HepG2 (cell line): Measurements from ENCODE around the gene BLOC1S4. TPM values are rescaled to one million over a fixed set of nuclear protein-coding genes. Genes with fewer than 3 reads are reported as not detected.
A peak's percentile ranks its signal among the peaks of the same experiment; 100 is the strongest.

Experiments used
- BHLHE40 ChIP-seq: IDR thresholded peaks from 2 replicates; pipeline ENCODE4 v1.6.1; 2011; ENCODE audit warnings: low read length, improper control_type of control experiment
- CBFB ChIP-seq: sonication (generic); formaldehyde crosslinking; IDR thresholded peaks from 2 replicates; pipeline ENCODE4 v1.4.0; 2020; ENCODE audit warnings: missing genetic modification reagents
- FIP1L1 ChIP-seq: fragments of 200-400 bp; formaldehyde crosslinking; IDR thresholded peaks from 2 replicates; pipeline ENCODE4 v1.6.1; 2018; ENCODE audit warnings: low read depth, mild to moderate bottlenecking, low read length, moderate library complexity, borderline replicate concordance; ENCODE audit not compliant: insufficient read depth
- HOXA7 ChIP-seq: sonication (generic); formaldehyde crosslinking; IDR thresholded peaks from 2 replicates; pipeline ENCODE4 v1.8.1; 2022; ENCODE audit warnings: mild to moderate bottlenecking, missing genetic modification reagents, moderate library complexity
- KAT7 ChIP-seq: IDR thresholded peaks from 2 replicates; pipeline ENCODE4 v1.6.1; 2018; ENCODE audit warnings: borderline replicate concordance, missing compliant biosample characterization
- KDM3A ChIP-seq: IDR thresholded peaks from 2 replicates; pipeline ENCODE4 v1.6.1; 2018; ENCODE audit warnings: low read depth, missing compliant biosample characterization
- LCORL ChIP-seq, 2 experiments: fragments of 450-650 bp in 1 of 2; sonication (generic) in 1 of 2; formaldehyde crosslinking in 1 of 2; IDR thresholded peaks; 2 replicates each; pipeline versions ENCODE4 v1.5.0 to v1.6.1; 2017 to 2020; ENCODE audit warnings: antibody characterized with exemption in 1 of 2, missing genetic modification reagents in 1 of 2
- LRRFIP1 ChIP-seq: sonication (generic); formaldehyde crosslinking; conservative IDR thresholded peaks from 2 replicates; pipeline ENCODE4 v1.4.0; 2020; ENCODE audit warnings: missing genetic modification reagents
- MEF2D ChIP-seq: sonication (generic); formaldehyde crosslinking; IDR thresholded peaks from 2 replicates; pipeline ENCODE4 v1.5.1; 2020; ENCODE audit warnings: mild to moderate bottlenecking, missing genetic modification reagents
- NFAT5 ChIP-seq: sonication (generic); formaldehyde crosslinking; IDR thresholded peaks from 2 replicates; pipeline ENCODE4 v1.4.0; 2020; ENCODE audit warnings: missing genetic modification reagents
- PLRG1 ChIP-seq: fragments of 450-650 bp; conservative IDR thresholded peaks from 2 replicates; pipeline ENCODE4 v1.6.1; 2016
- RBM22 ChIP-seq: fragments of 200-400 bp; formaldehyde crosslinking; optimal IDR thresholded peaks from 2 replicates; pipeline ENCODE3; 2017; ENCODE audit warnings: mild to moderate bottlenecking, low read length, moderate library complexity
- SMYD3 ChIP-seq: sonication (generic); formaldehyde crosslinking; IDR thresholded peaks from 2 replicates; pipeline ENCODE4 v1.8.1; 2023; ENCODE audit warnings: mild to moderate bottlenecking, missing genetic modification reagents
- YY1 ChIP-seq: IDR thresholded peaks from 2 replicates; pipeline ENCODE4 v1.6.1; 2011; ENCODE audit warnings: low read length, low read depth, moderate library complexity, mild to moderate bottlenecking; ENCODE audit not compliant: insufficient read depth, insufficient replicate concordance
- ZBTB7B ChIP-seq: sonication (generic); formaldehyde crosslinking; IDR thresholded peaks from 2 replicates; pipeline ENCODE4 v1.4.0; 2020; ENCODE audit warnings: missing genetic modification reagents
- ZNF274 ChIP-seq: sonication (generic); formaldehyde crosslinking; IDR thresholded peaks from 2 replicates; pipeline ENCODE4 v1.5.1; 2020; ENCODE audit warnings: mild to moderate bottlenecking, missing genetic modification reagents
- ZNF629 ChIP-seq: sonication (generic); formaldehyde crosslinking; conservative IDR thresholded peaks from 2 replicates; pipeline ENCODE4 v1.5.0; 2020; ENCODE audit warnings: missing genetic modification reagents
- ZNF775 ChIP-seq: sonication (generic); formaldehyde crosslinking; IDR thresholded peaks from 2 replicates; pipeline ENCODE4 v1.4.0; 2020; ENCODE audit warnings: missing genetic modification reagents, mild to moderate bottlenecking, moderate library complexity, borderline replicate concordance
- ZSCAN29 ChIP-seq: sonication (generic); formaldehyde crosslinking; conservative IDR thresholded peaks from 2 replicates; pipeline ENCODE4 v1.4.0; 2020; ENCODE audit warnings: mild to moderate bottlenecking, missing genetic modification reagents
- polyA plus RNA-seq, 8 experiments: library from polyadenylated mRNA; depleted of rRNA in 3 of 8; stranded (reverse) in 7 of 8; unstranded in 1 of 8; fragments of >200 nt; fragmentation: Illumina TruSeq in 4 of 8; extraction: Trizol in 4 of 8; gene quantifications; 2 replicates each; pipeline versions ENCODE4 v1.2.1 to v1.2.3, GENCODE V29; 2011 to 2016; ENCODE audit warnings: low read depth in 4 of 8, missing spikeins in 1 of 8, mixed read lengths in 1 of 8; ENCODE audit not compliant: insufficient read depth in 1 of 8
- total RNA-seq, 5 experiments: library from RNA; depleted of rRNA; stranded (reverse); fragments of >200 nt; fragmentation: Illumina TruSeq; extraction: Trizol; gene quantifications; 2 replicates each; pipeline ENCODE4 v1.2.3, GENCODE V29; 2016; ENCODE audit warnings: low read depth in 1 of 5
- TF ChIP-seq, protein P1 (sequence below): IDR thresholded peaks from 2 replicates; pipeline ENCODE4 v1.6.1; 2012; ENCODE audit warnings: low read depth, low read length, improper control_type of control experiment

BLOC1S4 gene
- total and polyA plus RNA-seq, 2 of the 13 experiments (the other 11 are each of a cell fraction or from before 2014, with no cell fraction given): 15.5 to 20.9 TPM

- TF ChIP-seq LRRFIP1 (CRISPR knock-in tag): no peak
- TF ChIP-seq LCORL (IDR thresholded peaks at IDR 0.05): no peak
- no peak for TF ChIP-seq LCORL (CRISPR knock-in tag; IDR thresholded peaks at IDR 0.05)
- TF ChIP-seq HOXA7: no peak
- 0 out of 2 replicates have a peak, but pooled peaks have one; percentile 16 for TF ChIP-seq FIP1L1
- 0 out of 2 replicates have a peak, but pooled peaks have one; percentile 7 for TF ChIP-seq MEF2D (CRISPR knock-in tag)
- no peak for TF ChIP-seq PLRG1
- no peak for TF ChIP-seq ZNF775 (CRISPR knock-in tag)
- no peak for TF ChIP-seq ZSCAN29 (CRISPR knock-in tag)
- no peak for TF ChIP-seq YY1
- TF ChIP-seq RBM22: no peak
- TF ChIP-seq KAT7 (CRISPR knock-in tag): no peak
- TF ChIP-seq, protein P1, sequence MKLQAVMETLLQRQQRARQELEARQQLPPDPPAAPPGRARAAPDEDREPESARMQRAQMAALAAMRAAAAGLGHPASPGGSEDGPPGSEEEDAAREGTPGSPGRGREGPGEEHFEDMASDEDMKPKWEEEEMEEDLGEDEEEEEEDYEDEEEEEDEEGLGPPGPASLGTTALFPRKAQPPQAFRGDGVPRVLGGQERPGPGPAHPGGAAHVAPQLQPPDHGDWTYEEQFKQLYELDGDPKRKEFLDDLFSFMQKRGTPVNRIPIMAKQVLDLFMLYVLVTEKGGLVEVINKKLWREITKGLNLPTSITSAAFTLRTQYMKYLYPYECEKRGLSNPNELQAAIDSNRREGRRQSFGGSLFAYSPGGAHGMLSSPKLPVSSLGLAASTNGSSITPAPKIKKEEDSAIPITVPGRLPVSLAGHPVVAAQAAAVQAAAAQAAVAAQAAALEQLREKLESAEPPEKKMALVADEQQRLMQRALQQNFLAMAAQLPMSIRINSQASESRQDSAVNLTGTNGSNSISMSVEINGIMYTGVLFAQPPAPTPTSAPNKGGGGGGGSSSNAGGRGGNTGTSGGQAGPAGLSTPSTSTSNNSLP: no peak
- 0 out of 2 replicates have a peak, but pooled peaks have one; percentile 2 for TF ChIP-seq BHLHE40
- TF ChIP-seq SMYD3 (CRISPR knock-in tag): no peak
- no peak for TF ChIP-seq KDM3A (CRISPR knock-in tag)
- no peak; the same call in 1 of the 2 replicates for TF ChIP-seq CBFB (CRISPR knock-in tag)
- TF ChIP-seq NFAT5 (CRISPR knock-in tag): no peak
- TF ChIP-seq ZNF629 (CRISPR knock-in tag): no peak
- TF ChIP-seq ZBTB7B: no peak
- no peak for TF ChIP-seq ZNF274 (CRISPR knock-in tag)
Observed at GRCh38 chr4:6689506-6689960, 26.4 kb upstream of the BLOC1S4 start (continued).
